Fibroblast of mammary gland (primary cell): ENCODE data around the gene CEACAM21.
A peak's percentile ranks its signal among the peaks of the same experiment; 100 is the strongest.

Experiments
- DNase-seq: peaks from one replicate; pipeline ENCODE4 v3.0.0-alpha.2; 2010; ENCODE audit warnings: low read depth
- H3K4me3 ChIP-seq: 2 replicates; pipeline ENCODE4 v1.5.1; 2011; ENCODE audit warnings: low read depth, mild to moderate bottlenecking, low read length, moderate library complexity; ENCODE audit not compliant: control insufficient read depth
- CTCF ChIP-seq: conservative IDR thresholded peaks from 2 replicates; pipeline ENCODE4 v1.5.1; 2011; ENCODE audit warnings: low read depth, low read length, inconsistent platforms; ENCODE audit not compliant: control insufficient read depth, insufficient read depth

CEACAM21 gene

GRCh38 chr19:41595890-41596280 is 19.9 kb downstream of the CEACAM21 start:
- TF ChIP-seq CTCF: no peak

GRCh38 chr19:41597600-41598041 is 21.7 kb downstream of the CEACAM21 start:
- no peak overlapping the region for H3K4me3 ChIP-seq
- peak; percentile 68 for DNase-seq
- TF ChIP-seq CTCF: peak; percentile 95

More at GRCh38 chr19:41595890-41596280, 19.9 kb downstream of the CEACAM21 start:
- no peak for DNase-seq
- H3K4me3 ChIP-seq: no peak overlapping the region

GRCh38 chr19:41599175-41599966 is 23.4 kb downstream of the CEACAM21 start:
- no peak overlapping the region for H3K4me3 ChIP-seq
- no peak for DNase-seq
- TF ChIP-seq CTCF: no peak

GRCh38 chr19:41601771-41602170 is 25.8 kb downstream of the CEACAM21 start:
- H3K4me3 ChIP-seq: no peak overlapping the region
- DNase-seq: no peak
- no peak for TF ChIP-seq CTCF

GRCh38 chr19:41604831-41605230 is 28.9 kb downstream of the CEACAM21 start:
- no peak overlapping the region for H3K4me3 ChIP-seq
- no peak for DNase-seq
- TF ChIP-seq CTCF: no peak

GRCh38 chr19:41606215-41606837 is 30.4 kb downstream of the CEACAM21 start:
- TF ChIP-seq CTCF: no peak
- DNase-seq: no peak
- no peak overlapping the region for H3K4me3 ChIP-seq
